Activated CD4-positive, alpha-beta memory T cell treated with anti-CD3 and anti-CD28 coated beads for 36 hours (primary cell): ENCODE data around the gene CDX1. TPM values are rescaled to one million over a fixed set of nuclear protein-coding genes. Genes with fewer than 3 reads are reported as not detected.

Experiments used
- CTCF ChIA-PET: fragments of 350-600 bp; sonication (Branson Sonifier 250); formaldehyde crosslinking; loops from one replicate; lab custom pipeline; 2021; ENCODE audit warnings: antibody characterized with exemption, inconsistent platforms; lab: Charles Lee
- POLR2A ChIA-PET: fragments of 350-600 bp; sonication (Branson Sonifier 250); formaldehyde crosslinking; loops from one replicate; lab custom pipeline; 2021; ENCODE audit warnings: antibody characterized with exemption; lab: Charles Lee
- DNase-seq: peaks from one replicate; pipeline ENCODE4 v3.0.0-alpha.2; 2020
- H3K27ac Mint-ChIP-seq: one replicate; pipeline ENCODE4 v1.8.0; 2021; ENCODE audit warnings: mixed read lengths
- H3K27me3 Mint-ChIP-seq: one replicate; pipeline ENCODE4 v1.8.0; 2021; ENCODE audit warnings: mixed read lengths
- H3K36me3 Mint-ChIP-seq: one replicate; pipeline ENCODE4 v1.8.0; 2021; ENCODE audit warnings: mixed read lengths
- H3K4me1 Mint-ChIP-seq: one replicate; pipeline ENCODE4 v1.8.0; 2021; ENCODE audit warnings: low read depth, mixed read lengths
- H3K4me3 Mint-ChIP-seq: one replicate; pipeline ENCODE4 v1.8.0; 2021; ENCODE audit warnings: mild to moderate bottlenecking, mixed read lengths
- H3K9me3 Mint-ChIP-seq: one replicate; pipeline ENCODE4 v1.8.0; 2021; ENCODE audit warnings: mixed read lengths
- intact Hi-C: fragments of 100-400 bp; cut with micrococcal nuclease; formaldehyde crosslinking; loops from one replicate; pipeline ENCODE4 v1.15.1; 2023
- total RNA-seq, 2 experiments: library from RNA; stranded (reverse); gene quantifications; one replicate each; pipeline ENCODE4 v1.2.3, GENCODE V29; 2021

CDX1 gene
- total RNA-seq, 2 experiments from 2014 or later, result not detected

DNA sequence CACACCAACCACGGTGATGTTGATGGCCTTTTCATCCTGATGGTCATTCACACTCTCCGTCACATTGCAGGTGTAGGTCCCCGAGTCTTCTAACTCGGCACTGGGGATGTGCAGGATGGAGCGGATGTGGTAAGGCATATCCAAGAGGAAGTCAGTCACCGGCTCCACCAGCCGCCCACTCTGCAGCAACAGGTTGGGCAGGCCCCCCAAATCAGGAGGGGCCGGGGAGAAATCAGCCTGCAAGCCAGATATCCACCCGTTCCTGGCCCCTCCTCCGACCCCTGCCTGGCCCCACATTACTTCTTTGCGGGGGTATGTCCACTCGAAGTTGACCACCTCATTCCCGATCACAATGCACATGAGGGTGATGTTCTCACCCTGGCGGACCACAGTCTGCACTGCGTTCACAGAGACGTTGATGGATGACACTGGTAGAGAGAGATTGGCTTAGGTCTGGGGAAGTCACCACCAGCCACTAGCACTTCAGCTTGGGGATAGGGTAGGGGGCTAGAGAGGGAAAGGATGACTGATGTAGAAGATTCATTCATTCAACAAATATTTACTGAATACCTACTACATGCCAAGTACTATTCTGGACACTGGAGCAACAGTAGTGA is 32.9 kb upstream of the CDX1 start:
- no peak overlapping the region for H3K4me3 Mint-ChIP-seq
- H3K27ac Mint-ChIP-seq, result no peak overlapping the region
- CTCF ChIA-PET, result interaction anchor here (1.2 kb wide), 1 partner anchor 143 kb away, joined by 3 read pairs; no protein-coding TSS in a partner anchor
- DNase-seq, result no peak
- peaks cover 2% of the 10 kb centered on the region for H3K27me3 Mint-ChIP-seq
- no peaks in the 10 kb centered on the region for H3K4me1 Mint-ChIP-seq
- POLR2A ChIA-PET, result no interaction called here
- no peaks in the 10 kb centered on the region for H3K36me3 Mint-ChIP-seq
- intact Hi-C loops, result no loop called here
- no peaks in the 10 kb centered on the region for H3K9me3 Mint-ChIP-seq

DNA sequence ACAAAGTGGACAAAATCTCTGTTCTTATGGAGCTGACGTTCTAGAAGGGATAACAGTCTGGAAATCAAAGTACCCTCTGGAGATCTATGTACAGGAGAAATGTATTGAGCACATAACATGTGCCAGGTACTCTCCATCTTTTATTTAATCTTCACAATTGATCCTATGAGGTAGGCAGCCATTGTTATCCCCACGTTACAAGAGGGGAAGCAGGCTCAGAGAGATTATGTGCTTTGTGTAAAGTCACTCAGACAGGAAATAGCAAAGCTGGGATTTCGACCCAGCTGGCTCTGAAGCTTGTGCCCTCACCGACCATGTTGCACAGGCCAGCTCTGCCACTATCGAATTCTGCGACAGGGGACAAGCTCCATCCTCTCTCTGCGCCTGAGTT is 32.4 kb upstream of the CDX1 start:
- CTCF ChIA-PET, result interaction anchor here (1.2 kb wide), 1 partner anchor 144 kb away, joined by 3 read pairs; no protein-coding TSS in a partner anchor
- no peaks in the 10 kb centered on the region for H3K4me1 Mint-ChIP-seq
- POLR2A ChIA-PET, result no interaction called here
- peaks cover 2% of the 10 kb centered on the region for H3K27me3 Mint-ChIP-seq
- H3K4me3 Mint-ChIP-seq, result no peak overlapping the region
- intact Hi-C loops, result no loop called here
- no peak overlapping the region for H3K27ac Mint-ChIP-seq
- no peaks in the 10 kb centered on the region for H3K9me3 Mint-ChIP-seq
- no peaks in the 10 kb centered on the region for H3K36me3 Mint-ChIP-seq
- DNase-seq, result no peak

DNA sequence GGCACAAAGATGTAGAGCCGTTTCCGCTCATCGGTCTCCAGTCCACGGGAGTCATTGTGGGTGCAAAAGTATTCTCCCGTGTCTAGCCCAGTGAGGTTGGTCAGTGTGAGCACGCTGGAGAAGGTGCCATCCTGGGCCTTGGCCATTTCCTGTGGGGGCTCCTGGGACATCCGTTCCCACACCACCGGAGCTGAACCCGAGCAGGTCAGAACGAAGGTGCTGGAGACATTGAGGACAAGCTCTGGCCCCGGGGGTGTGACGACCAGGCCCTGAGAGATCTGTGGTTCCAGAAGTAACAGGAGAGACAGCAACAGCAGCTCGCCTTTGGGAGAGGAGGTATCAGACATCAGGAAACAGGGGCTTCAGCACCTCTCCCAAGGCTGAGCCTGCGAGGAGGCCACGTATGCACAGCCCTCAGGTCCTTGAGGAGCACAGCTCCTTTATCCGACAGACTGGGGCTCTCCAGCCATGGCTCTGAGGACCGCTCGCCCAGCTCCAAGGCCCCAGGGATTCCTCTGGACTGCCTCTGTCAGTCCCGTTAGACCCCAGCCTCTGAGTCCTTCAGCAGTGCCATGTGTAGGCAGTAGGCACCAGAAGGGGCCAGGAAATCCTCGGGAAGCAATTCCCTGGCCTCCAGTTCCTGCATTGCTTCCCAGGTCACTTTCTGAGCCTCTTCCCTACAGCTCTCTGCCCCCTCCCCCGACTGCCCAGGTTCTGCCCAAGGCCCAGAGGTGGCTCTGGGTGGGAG is 30.8 kb upstream of the CDX1 start:
- Mint-ChIP-seq H3K4me3 (no peak overlapping the region), H3K36me3 (no peaks in the 10 kb centered on the region), H3K27me3 (peaks cover 2% of the 10 kb centered on the region), H3K27ac (no peak overlapping the region), H3K4me1 (no peaks in the 10 kb centered on the region), H3K9me3 (no peaks in the 10 kb centered on the region)
- ChIA-PET CTCF (no interaction called here), POLR2A (interaction anchor here (0.5 kb wide), 1 partner anchor 536 kb away, joined by 3 read pairs; no protein-coding TSS in a partner anchor)
- intact Hi-C loops, result no loop called here
- no peak for DNase-seq

DNA sequence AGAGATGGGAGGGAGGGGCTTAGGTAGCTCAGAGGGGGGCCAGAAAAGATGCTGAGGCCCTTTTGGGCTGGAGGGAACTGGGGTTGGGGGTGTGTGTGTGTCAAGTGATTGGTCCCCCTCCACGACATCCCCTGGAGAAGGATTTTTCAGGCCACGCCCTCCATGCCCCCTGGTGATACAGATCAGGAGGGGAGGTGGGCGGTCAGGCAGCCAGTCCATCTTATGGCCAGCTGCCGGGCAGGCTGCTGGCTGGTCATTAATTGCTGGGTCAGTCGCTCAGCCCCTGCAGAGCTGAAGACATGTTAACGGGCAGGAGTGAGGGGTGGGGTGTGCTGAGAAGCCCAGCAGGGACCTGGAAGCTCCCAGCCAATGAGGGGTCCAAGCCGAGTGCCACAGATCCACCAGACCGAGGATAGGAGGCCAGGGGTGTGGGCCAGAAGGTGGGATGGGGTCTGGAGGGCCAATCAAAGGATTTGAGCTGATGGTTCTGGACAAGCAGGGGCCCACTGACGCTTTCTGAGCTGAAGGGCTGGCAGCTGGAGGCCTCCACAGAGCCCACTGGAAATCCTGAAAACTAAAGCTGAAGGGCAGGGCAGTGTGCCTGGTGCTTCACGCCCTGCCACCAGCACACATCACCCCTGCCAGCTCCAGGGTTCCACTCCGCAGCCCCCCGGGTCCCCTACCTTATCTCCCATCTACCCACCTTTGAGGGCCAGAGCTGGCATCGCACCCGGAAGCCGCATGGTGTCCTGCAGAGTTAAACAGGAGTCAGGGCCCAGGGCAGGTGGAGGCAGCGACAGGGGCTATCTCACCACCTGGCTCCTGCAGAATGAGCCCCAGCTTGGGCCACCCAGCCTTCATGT is 30.0 kb upstream of the CDX1 start:
- no peak for DNase-seq
- H3K36me3 Mint-ChIP-seq, result no peaks in the 10 kb centered on the region
- ChIA-PET CTCF (interaction anchor here (0.7 kb wide), 1 partner anchor 214 kb away, joined by 3 read pairs; no protein-coding TSS in a partner anchor), POLR2A (interaction anchor here (0.5 kb wide), 1 partner anchor 536 kb away, joined by 3 read pairs; no protein-coding TSS in a partner anchor)
- peaks cover 2% of the 10 kb centered on the region for H3K27me3 Mint-ChIP-seq
- intact Hi-C loops, result no loop called here
- H3K27ac Mint-ChIP-seq, result no peak overlapping the region
- H3K4me3 Mint-ChIP-seq, result no peak overlapping the region
- H3K9me3 Mint-ChIP-seq, result no peaks in the 10 kb centered on the region
- no peaks in the 10 kb centered on the region for H3K4me1 Mint-ChIP-seq

DNA sequence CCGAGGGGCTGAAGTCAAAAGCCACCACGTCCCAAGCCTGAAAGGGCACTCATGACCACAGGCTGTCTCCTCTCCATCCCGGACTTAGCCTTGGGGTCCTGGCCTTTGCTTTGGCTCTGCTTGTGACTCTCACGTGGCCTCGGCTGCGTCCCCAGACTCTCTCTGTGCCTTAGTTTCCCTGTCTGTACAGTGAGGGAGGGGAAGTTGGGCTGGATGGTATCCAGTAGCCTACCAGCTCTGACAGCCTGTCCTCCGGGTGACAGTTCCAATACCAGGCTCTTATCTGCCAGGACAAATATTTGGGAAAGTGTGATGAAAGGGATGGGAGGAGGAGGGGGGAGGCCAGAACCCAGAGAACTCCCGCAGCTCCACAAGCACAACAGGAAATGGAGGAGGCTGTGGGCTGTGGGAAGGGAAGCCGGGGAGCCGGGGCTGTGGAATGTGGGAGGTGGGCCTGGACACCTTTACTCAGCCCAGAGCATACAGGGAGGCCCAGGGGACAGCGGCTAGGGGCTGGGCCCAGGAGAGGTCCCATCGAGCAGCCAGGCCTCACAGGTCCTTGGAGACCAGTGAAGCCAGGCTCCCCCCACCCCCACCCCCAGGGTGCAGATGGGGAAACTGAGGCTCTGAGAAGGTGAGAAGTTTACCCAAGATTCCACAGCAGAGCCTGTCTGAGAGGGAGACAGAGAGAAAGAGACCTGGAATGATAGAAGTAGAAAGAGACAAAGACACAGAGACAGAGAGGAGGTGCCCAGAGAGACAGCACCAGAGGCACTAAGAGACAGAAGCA is 29.2 kb upstream of the CDX1 start:
- no peaks in the 10 kb centered on the region for H3K36me3 Mint-ChIP-seq
- H3K27me3 Mint-ChIP-seq, result peaks cover 2% of the 10 kb centered on the region
- no peaks in the 10 kb centered on the region for H3K4me1 Mint-ChIP-seq
- no peak for DNase-seq
- no peak overlapping the region for H3K4me3 Mint-ChIP-seq
- no peak overlapping the region for H3K27ac Mint-ChIP-seq
- ChIA-PET POLR2A (no interaction called here), CTCF (interaction anchor here (0.7 kb wide), 1 partner anchor 214 kb away, joined by 3 read pairs; no protein-coding TSS in a partner anchor)
- H3K9me3 Mint-ChIP-seq, result no peaks in the 10 kb centered on the region
- intact Hi-C loops, result no loop called here

DNA sequence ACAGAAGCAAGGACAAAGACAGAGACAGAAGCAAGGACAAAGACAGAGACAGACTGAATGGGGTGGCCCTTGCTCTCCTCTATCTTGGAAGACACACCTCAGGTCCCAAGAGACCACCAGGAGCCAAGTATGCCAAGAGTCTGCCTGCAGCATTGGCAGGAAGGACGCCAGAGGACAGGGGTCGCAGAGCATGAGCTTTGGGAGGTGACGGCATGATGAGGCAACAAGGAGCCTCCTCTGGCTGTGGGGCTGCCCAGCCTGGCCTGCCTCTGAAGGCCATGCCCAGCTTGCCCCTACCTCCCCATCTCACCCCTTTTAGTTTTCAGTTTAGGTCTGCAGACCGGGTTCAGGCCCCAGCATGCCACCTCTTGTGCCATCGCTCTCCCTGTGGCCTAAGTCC is 28.6 kb upstream of the CDX1 start:
- POLR2A ChIA-PET, result no interaction called here
- intact Hi-C loops, result no loop called here
- no peaks in the 10 kb centered on the region for H3K36me3 Mint-ChIP-seq
- CTCF ChIA-PET, result no interaction called here
- H3K4me3 Mint-ChIP-seq, result no peak overlapping the region
- H3K9me3 Mint-ChIP-seq, result no peaks in the 10 kb centered on the region
- H3K27ac Mint-ChIP-seq, result no peak overlapping the region
- no peak for DNase-seq
- H3K27me3 Mint-ChIP-seq, result peaks cover 2% of the 10 kb centered on the region
- H3K4me1 Mint-ChIP-seq, result no peaks in the 10 kb centered on the region

DNA sequence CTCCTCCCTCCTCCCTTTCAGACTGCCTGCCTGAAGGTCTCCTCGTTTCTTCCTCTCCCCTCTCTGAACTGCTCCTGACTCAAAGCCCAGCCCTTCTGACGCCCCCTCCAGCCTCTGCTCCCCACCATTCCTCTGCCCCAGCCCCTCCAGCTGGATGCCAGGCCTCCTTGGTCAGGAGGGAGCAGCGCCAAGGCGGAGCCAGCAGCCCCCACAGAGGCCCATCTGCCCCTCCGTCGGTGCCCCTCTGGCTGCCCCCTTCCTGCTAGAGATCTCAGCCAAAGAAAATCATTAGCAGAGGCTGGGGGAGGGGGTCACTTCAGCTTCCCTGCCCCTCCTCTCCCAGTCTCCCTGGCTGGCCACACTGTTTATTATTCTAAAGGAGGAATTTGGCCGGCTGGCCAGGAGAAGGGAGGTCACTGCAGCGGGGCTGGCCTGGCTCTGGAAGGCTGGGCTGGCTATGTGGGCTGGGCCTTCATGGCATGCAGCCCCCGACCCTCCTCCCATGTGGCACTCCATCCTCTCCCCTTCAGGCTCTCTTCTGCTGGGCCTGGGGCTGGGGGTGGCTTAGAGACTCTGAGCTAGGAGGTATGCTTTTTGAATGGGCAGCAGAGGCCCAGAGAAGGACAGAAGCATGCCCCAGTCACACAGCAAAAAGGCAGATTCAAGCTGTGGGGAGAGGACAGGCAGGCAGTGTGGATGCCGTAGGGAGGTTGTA is 27.9 kb upstream of the CDX1 start:
- no peak overlapping the region for H3K27ac Mint-ChIP-seq

DNA sequence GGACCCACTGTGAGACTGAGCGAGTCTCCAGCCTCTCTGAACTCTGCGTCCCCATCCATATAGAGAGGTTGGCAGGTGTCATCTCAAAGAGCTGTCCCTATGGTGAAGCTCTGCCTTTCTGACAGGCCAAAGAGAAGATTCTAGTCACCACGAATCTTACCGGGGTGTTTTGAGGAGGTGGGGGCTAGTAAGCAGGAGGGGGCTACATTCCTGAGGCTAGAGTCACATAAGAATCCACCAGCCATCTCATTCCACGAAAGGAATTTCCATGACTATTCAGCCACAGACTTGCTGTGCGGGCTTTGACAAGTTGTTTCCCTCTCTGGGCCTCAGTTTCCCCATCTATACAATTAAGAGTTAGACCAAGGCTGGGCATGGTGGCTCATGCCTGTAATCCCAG is 27.2 kb upstream of the CDX1 start:
- ChIA-PET POLR2A (no interaction called here), CTCF (interaction anchor here (1.2 kb wide), 1 partner anchor 10 kb away, joined by 4 read pairs; no protein-coding TSS in a partner anchor)
- H3K36me3 Mint-ChIP-seq, result no peaks in the 10 kb centered on the region
- no peak for DNase-seq
- no peaks in the 10 kb centered on the region for H3K4me1 Mint-ChIP-seq
- no peaks in the 10 kb centered on the region for H3K9me3 Mint-ChIP-seq
- H3K27ac Mint-ChIP-seq, result no peak overlapping the region
- no peak overlapping the region for H3K4me3 Mint-ChIP-seq
- intact Hi-C loops, result no loop called here
- peaks cover 2% of the 10 kb centered on the region for H3K27me3 Mint-ChIP-seq

More for the DNA sequence above, 27.9 kb upstream of the CDX1 start:
- CTCF ChIA-PET, result interaction anchor here (1.2 kb wide), 1 partner anchor 9 kb away, joined by 4 read pairs; no protein-coding TSS in a partner anchor
- intact Hi-C loops, result no loop called here
- DNase-seq, result no peak
- no peak overlapping the region for H3K4me3 Mint-ChIP-seq
- H3K36me3 Mint-ChIP-seq, result no peaks in the 10 kb centered on the region
- POLR2A ChIA-PET, result no interaction called here
- H3K4me1 Mint-ChIP-seq, result no peaks in the 10 kb centered on the region
- H3K27me3 Mint-ChIP-seq, result peaks cover 2% of the 10 kb centered on the region
- H3K9me3 Mint-ChIP-seq, result no peaks in the 10 kb centered on the region

DNA sequence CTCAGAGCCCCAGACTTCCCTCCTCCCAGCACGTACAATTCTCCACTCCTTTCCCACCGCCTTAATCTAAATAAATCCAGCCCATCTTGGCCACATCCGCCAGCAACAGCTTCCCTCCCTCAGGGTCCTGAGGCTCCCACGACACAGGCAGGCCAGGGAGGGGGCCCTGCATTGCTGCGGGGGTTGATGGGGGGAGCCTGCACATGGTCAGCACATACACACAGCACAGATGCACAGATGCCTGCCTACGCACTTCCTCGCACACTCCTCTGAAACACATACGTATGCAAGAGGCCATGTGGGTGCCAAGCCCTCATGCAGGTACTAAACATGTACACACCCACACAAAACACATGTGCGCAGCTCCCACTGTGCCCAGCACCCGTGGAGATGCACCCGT is 25.7 kb upstream of the CDX1 start:
- Mint-ChIP-seq H3K4me1 (no peaks in the 10 kb centered on the region), H3K9me3 (no peaks in the 10 kb centered on the region), H3K27ac (no peak overlapping the region), H3K27me3 (peaks cover 2% of the 10 kb centered on the region), H3K36me3 (no peaks in the 10 kb centered on the region), H3K4me3 (no peak overlapping the region)
- CTCF ChIA-PET, result interaction anchor here (1.1 kb wide), 1 partner anchor 13 kb away, joined by 3 read pairs; no protein-coding TSS in a partner anchor
- DNase-seq, result no peak
- POLR2A ChIA-PET, result no interaction called here
- intact Hi-C loops, result no loop called here

DNA sequence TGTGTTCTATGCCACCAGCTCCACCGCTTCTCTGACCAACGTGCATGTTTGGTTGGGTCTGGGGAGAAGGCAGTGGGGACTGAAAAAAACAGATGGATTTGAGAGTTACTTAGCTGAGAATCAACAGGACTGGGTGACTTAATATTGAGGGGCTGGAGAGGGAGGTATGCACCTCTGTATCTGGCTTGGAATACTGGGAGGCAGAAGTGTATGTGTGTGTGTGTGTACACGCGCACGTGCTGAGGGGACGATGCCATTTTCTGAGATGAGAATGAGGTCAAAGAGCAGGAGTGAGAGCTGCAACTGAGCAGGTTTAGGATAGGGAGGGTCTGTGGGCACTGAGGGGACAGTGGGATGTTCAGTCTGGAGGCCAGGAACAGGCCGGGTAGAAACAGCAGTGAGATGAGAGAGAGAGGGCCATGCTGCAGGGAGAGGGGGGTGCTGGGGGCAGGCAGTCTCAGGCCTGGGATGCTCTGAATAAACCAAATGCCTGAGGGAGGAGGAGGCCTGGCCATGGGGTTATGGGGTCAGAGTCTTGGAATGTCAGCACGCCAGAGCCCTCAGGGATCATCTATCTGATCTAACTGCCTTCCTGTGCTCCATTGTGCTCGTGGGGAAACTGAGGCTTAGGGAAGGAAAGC is 24.9 kb upstream of the CDX1 start:
- no peaks in the 10 kb centered on the region for H3K27me3 Mint-ChIP-seq
- intact Hi-C loops, result no loop called here
- no peaks in the 10 kb centered on the region for H3K4me1 Mint-ChIP-seq
- ChIA-PET POLR2A (no interaction called here), CTCF (no interaction called here)
- no peak overlapping the region for H3K4me3 Mint-ChIP-seq
- H3K27ac Mint-ChIP-seq, result no peak overlapping the region
- H3K9me3 Mint-ChIP-seq, result no peaks in the 10 kb centered on the region
- no peak for DNase-seq
- H3K36me3 Mint-ChIP-seq, result no peaks in the 10 kb centered on the region
